Renal pelvis (tissue), 4 donors: ENCODE measurements around the gene STAT2. TPM values are rescaled to one million over a fixed set of nuclear protein-coding genes. Genes with fewer than 3 reads are reported as not detected.

Source experiments
- DNase-seq: peaks from one replicate; pipeline ENCODE4 v3.0.0-alpha.2; 2013
- polyA plus RNA-seq, 3 donors: library from polyadenylated mRNA; unstranded; fragments of 120-200 nt; gene quantifications; one replicate each; pipeline ENCODE4 v1.2.1, GENCODE V29; 2013; ENCODE audit not compliant: insufficient read length in 3 of 3

STAT2 gene
- polyA plus RNA-seq, 3 donors = 73.4 to 152 (median 139) TPM

- DNase-seq = no peak
These were observed 62.5 kb downstream of the STAT2 start for GRCh38 chr12:56297400-56297799.

DNA sequence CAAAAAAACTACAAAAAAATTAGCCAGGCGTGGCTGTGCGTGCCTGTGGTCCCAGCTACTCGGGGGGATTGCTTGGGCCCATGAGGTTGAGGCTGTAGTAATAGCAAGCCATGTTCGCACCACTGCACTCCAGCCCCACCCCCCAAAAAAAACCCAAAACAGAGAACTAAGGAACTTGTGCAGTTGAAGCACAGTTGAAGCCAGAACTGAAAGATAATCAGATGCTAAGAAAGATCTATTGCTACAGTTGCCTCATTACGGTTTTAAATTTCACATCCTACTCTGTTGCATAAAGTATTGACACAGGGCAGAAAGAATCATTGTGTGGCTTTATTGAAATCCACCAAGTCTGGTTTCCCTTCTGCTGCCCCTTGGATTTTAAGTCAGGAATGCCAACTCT lies 63.6 kb downstream of the STAT2 start:
- no peak for DNase-seq

DNA sequence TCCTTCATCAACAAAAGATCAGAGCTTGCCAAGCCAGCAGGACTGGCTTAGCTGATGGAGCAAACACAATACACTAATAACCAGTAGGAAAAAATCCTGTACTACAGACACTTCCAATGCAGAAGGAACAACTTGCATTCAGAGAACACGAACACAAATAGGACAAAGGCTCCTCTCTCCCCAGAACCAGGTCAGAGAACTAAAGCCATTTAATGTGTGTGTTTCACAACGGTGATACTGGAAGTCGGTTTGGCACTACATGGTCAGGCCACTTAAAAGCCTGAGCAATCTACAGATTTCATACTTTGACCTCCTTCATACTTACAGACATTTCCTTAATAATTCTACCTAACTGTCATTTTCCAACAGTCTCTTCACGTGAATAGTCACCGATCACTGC lies 66.1 kb downstream of the STAT2 start:
- DNase-seq = no peak

Other genes with a start within 250 kb of the STAT2 start
- 1,000 to 10,000 TPM; 4,623 to 5,799 (median 4,745) TPM for gene RPL41, start 243.5 kb downstream of the STAT2 start, polyA plus RNA-seq
- gene ZC3H10, start 241.8 kb downstream of the STAT2 start, polyA plus RNA-seq = 1 to 10 TPM; 6.1 to 7.4 (median 6.9) TPM
- gene ESYT1, start 231.8 kb downstream of the STAT2 start, polyA plus RNA-seq = 10 to 100 TPM; 79.5 to 86.3 (median 81.9) TPM
- gene MYL6B, start 207.5 kb downstream of the STAT2 start, polyA plus RNA-seq = 100 to 1,000 TPM; 158 to 186 (median 174) TPM
- gene MYL6, start 201.7 kb downstream of the STAT2 start, polyA plus RNA-seq = 1,000 to 10,000 TPM; 1,644 to 2,112 (median 1,781) TPM
- 100 to 1,000 TPM; 116 to 152 (median 133) TPM for gene SMARCC2, start 170.6 kb downstream of the STAT2 start, polyA plus RNA-seq
- gene RNF41, start 138.2 kb downstream of the STAT2 start, polyA plus RNA-seq = 10 to 100 TPM; 43.8 to 50.1 (median 47.2) TPM
- 10 to 100 TPM; 28.2 to 30.5 (median 28.3) TPM for gene NABP2, start 135.8 kb downstream of the STAT2 start, polyA plus RNA-seq
- 10 to 100 TPM; 73.2 to 87.0 (median 81.7) TPM for gene SLC39A5, start 130.1 kb downstream of the STAT2 start, polyA plus RNA-seq
- 10 to 100 TPM; 32.8 to 40.5 (median 39.0) TPM for gene ANKRD52, start 101.7 kb downstream of the STAT2 start, polyA plus RNA-seq
- gene COQ10A, start 93.2 kb downstream of the STAT2 start, polyA plus RNA-seq = 10 to 100 TPM; 16.3 to 25.5 (median 19.6) TPM
- 100 to 1,000 TPM; 202 to 237 (median 212) TPM for gene CS, start 59.8 kb downstream of the STAT2 start, polyA plus RNA-seq
- 100 to 1,000 TPM; 160 to 182 (median 172) TPM for gene CNPY2, start 44.1 kb downstream of the STAT2 start, polyA plus RNA-seq
- 100 to 1,000 TPM in 1 of 3 donors, 10 to 100 TPM in 2; 82.4 to 140 (median 98.9) TPM for gene PAN2, start 26.1 kb downstream of the STAT2 start, polyA plus RNA-seq
- gene IL23A, start 21.2 kb downstream of the STAT2 start, polyA plus RNA-seq = 1 to 10 TPM in 2 of 3 donors, under 1 TPM in 1; 0.85 to 1.1 (median 1.0) TPM
- under 1 TPM; 0.10 to 0.13 (median 0.11) TPM for gene APOF, start 2.8 kb upstream of the STAT2 start, polyA plus RNA-seq
- gene TIMELESS, start 89.3 kb upstream of the STAT2 start, polyA plus RNA-seq = 10 to 100 TPM; 44.4 to 47.0 (median 46.2) TPM
- under 1 TPM in 1 of 3 donors, not detected in 2; 0.21 TPM for gene MIP, start 94.5 kb upstream of the STAT2 start, polyA plus RNA-seq
- 1 to 10 TPM; 3.8 to 7.8 (median 6.9) TPM for gene SPRYD4, start 108.5 kb upstream of the STAT2 start, polyA plus RNA-seq
- 1 to 10 TPM in 2 of 3 donors, under 1 TPM in 1; 1.00 to 2.3 (median 1.5) TPM for gene GLS2, start 128.1 kb upstream of the STAT2 start, polyA plus RNA-seq
- gene RBMS2, start 161.7 kb upstream of the STAT2 start, polyA plus RNA-seq = 10 to 100 TPM; 36.9 to 47.4 (median 41.8) TPM